Activated CD8-positive, alpha-beta memory T cell treated with anti-CD3 and anti-CD28 coated beads, Interleukin-2, amount 50 U/mL, for 24 hours (primary cell): ENCODE data around the gene SELENOS.

Experiments used
- DNase-seq: peaks from one replicate; pipeline ENCODE4 v3.0.0-alpha.2; 2020; ENCODE audit errors: extremely low read depth

Gene SELENOS

DNA sequence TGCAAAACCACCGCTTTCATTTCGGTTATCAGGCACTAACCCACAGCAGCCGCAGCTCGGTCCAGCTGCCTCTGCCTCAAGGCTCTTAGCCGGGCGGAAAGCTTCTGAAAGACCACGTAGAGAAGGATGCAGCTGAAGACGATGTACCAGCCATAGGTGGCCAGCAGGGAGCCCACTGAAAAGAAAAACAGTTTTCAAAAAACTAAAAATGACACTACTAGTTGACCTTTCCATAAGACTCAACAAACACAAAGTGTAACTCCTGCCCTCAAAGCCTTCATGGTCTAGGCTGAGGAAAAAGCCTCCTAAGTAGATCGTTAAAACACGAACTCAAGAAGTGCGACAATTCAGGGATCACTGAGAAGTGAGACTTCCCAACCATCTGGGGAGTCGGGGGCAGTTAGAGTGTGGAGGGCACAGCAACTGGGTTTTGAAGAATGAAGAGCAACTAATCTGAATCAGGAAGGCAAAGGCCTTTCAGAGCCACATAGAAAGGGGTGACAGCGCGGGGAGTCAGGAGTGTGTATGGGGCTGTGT lies 716 bp downstream of the SELENOS start:
- DNase-seq: no peak

GRCh38 chr15:101275018-101275417 lies 2.3 kb downstream of the SELENOS start:
- no peak for DNase-seq

DNA sequence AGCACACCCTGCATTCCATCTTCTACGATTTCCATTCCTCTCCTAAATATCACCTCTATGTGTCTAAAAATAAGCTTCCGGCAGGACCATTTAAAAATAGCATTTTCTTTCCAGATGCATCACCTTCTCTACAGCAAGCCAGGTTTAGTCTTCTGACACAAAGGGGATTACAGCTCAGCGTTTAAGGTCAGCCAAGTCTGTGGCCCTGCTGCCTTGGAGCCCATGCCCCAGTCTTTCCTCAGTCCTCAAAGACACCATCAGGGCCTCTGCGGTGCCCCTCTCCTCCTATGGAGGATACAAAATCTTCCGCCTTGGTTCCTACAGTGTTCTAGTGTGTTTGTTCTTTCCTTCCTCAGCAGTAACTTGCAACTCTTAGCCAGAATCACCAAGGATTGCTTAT lies 3.8 kb downstream of the SELENOS start:
- DNase-seq: no peak

DNA sequence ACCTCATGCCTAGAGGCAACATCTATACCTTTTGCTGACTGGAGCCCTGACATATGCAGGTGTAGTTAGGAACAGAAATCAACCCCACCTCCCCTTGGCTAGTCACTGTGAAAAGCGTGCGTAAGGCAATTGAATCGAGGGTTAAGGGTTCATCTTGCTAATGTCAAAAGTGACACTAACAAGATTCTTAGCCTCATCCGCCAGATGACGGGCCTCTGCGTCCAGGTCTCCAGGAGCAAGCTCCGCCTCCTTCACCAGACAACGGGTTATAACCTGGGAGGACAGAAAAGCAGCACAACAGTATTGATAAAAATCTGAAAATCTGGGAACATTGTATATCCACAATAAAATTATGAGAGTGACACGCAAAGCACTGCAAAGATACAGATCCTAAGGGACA lies 4.7 kb downstream of the SELENOS start:
- DNase-seq: no peak

DNA sequence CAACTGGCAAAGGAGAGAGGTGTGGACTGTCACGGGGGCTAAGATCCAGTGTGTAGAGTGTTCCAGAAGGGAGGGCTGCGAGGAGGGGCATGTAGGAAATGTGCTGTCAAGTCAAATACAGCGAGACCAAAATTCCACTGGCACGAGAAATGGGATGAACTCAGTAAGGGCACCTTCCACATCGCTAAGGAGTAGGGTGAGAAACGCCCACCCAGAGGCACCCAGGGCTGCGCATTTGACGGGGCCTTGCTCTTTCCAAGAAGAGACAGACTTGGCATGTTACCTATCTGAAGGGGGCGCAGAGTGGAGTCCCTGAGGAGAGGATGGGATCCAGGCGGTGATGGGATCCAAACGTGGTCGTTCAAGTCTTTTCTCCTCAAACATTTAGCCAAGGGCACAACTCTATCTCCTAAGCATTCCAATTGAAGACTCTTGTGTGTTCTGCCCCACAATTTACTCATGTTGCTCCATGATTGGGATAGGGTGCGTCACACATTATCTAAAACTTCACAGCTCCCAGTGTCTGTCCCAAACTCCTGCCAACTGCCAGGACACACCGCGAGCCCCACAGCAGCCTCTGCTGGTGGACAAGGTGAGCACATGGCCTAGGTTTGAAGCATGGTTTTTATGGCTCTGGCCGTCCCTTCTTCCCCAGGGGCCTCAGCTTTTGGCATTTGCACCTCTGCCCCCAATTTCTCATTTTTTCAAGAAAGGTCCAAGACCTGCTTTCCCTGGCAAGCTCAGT lies 7.6 kb downstream of the SELENOS start:
- no peak for DNase-seq

GRCh38 chr15:101267320-101268104 lies 9.8 kb downstream of the SELENOS start:
- DNase-seq: no peak

GRCh38 chr15:101266787-101267186 lies 10.5 kb downstream of the SELENOS start:
- DNase-seq: no peak

- no peak for DNase-seq
These were observed 11.3 kb downstream of the SELENOS start for GRCh38 chr15:101266034-101266433.

GRCh38 chr15:101264911-101265641 lies 12.2 kb downstream of the SELENOS start:
- no peak for DNase-seq

DNA sequence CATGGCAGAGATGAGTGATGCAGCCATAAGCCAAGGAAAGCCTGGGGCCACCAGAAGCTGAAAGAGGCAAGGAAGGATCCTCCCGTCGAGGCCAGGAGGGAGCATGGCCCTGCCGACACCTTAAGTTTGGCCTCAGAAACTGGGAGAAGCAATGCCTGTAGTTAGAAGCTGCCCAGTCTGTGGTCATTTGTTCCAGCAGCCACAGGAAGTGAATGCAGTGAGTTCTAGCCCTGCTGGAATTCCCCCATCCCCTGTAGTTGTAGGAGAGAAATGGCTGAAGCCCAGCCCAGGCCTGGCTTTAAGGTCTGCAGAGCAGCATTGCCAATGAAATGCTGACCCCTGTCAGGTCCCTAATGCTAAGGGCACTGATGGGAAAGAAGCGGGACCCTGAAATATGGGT lies 13.3 kb downstream of the SELENOS start:
- DNase-seq: no peak

GRCh38 chr15:101262551-101262950 lies 14.7 kb downstream of the SELENOS start:
- DNase-seq: no peak

- no peak for DNase-seq
These were observed 18.8 kb downstream of the SELENOS start for GRCh38 chr15:101258238-101259144.

DNA sequence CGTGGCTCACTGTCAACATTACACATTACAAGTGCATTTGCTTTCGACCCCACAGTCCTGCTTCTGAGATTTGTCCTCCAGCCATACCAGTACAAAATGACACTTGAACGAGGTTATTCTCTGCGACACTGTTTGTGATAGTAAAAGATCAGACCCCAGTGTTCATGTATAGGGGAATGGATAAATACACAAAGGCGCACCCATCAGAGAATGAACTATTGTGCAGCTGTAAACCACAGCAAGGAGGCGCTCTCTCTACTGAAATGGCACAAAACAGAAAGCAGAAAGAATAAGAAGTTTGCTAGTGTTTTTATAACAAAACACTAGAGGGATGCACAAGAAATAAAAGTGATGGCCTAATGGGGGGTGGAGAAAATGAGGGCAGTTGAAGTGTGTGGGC lies 20.5 kb downstream of the SELENOS start:
- DNase-seq: no peak

- no peak for DNase-seq
These were observed 21.6 kb downstream of the SELENOS start for GRCh38 chr15:101255615-101256241.

DNA sequence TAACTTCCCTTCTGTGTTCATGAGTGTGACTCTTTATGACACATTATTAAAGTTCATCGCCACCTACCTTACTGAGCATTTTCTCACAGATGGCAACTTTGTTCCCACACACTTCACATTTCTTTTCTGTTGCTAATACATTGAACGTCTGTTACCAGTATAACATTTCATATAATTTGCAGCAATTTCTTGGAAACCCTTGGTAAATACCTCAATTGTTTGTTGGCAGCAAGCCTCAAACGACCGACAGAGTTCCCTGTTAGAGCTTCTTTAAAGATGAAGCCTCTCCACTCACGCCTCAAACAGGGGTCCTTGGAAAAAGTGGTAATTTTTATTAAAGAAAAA lies 22.3 kb downstream of the SELENOS start:
- no peak for DNase-seq

DNA sequence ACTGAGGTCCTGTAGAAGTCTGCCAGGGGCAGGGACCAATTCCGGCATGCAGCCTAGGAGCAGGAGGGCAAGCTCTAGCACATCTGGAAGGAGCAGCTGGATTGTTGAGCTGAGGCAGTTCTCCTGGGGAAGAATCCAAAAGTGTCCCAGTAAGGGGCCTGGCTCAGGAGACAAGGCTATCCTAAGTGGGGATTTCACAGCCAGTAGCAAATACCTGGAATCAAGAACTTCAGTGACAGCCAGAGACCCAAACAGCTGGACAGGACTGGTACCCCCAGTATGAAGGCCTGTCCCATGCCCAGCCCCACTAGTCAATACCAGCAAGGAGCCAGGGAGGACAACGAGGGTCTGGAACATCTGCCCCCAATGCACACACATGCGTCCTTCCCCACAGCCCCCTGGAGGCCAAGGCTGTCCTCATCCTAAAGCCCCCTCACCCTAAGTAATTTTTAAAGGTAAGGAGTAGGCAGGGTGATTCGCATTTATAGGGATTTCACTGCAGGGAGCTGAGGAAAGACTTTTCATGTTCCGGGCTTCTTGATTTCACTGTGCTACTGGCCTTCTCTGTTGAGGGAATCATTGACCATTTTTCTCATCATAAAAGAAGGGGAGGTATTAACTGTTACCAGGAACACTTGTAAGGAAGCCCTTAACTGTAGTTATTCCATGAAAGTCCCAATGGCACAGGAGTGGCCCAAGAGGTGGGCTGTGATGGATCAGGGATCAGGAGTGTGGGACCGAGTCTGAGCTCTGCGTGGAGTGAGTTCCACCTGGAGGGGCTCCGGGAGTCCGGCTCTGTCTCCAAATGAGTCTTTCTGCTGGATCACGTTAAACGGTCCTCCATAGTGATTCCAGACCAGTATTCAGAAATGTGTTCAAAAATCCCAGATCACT lies 22.9 kb downstream of the SELENOS start:
- DNase-seq: no peak

DNA sequence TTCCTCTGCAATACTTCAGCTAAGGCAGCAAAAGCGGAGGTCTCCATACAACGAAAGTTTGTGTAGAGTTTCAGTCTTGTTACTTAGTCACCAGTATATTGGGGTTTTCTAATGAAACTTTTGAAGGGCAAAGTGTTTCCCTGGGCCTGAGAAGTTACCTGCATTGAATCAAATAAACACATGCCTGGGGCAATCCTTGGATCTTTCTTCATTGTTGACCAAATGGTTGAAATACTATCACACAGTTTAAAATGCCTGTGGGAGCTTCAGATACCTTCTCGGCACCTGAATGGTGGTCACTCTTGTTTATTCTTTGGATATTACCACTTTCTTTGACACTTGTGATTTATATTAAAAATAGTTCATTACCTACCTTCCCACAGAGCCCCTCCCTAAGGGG lies 24.4 kb downstream of the SELENOS start:
- no peak for DNase-seq

DNA sequence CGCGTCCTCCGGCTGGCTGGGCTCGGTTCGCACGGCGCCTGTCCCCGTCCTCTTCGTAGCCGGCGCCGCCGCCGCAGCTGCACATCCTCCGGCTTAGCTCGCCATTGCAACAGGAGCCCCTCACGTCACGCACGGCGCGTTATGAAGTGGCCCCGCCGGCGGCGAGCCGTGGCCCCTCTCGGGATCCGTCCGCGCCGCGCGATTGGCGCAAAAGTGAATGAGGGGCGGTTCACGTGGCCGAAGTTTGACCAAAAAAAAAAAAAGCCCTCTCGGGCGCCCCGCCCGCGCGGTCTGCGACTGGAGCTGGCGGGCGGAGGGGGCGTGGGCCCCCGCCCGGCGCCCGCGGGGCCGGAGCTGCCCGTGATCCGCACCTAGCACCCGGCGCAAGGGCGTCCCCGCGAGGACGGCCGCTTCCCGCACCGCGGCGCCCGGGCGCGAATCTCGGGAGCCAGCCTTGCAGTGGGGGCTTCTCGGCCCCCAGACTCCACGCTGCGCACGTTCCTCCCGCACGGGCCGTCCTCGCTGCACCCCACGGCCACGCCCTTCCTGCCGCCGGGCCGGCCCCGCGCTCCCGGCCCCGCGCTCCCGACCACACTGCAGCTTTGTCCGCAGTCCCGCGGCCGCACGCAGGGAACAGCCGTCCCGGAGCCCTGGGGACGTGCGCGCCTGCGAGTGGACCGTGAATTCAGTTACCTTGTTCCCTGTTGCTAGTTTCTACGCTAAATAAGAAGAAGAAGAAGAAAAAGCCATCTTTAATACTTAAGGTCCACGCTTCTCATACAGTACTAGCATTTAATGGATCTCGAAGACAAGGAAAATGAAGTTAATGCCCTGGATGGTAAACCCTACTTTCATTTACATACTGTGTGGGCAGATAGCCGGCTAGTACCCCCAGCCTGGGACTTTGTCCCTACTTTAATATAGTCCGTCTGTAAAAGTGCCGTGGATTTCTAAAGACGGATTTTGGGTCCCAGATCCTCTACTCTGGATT lies 25.2 kb downstream of the SELENOS start, which contains the start of gene CHSY1:
CHSY1 (minus strand) TSS at position 219 of the 991 bp plus-strand sequence. CDS start 592 bp downstream, outside the sequence.
- peak; percentile 64 for DNase-seq
